HG03108 (cell line): ENCODE data around the gene UBP1.
"Not testable (repeated sequence)": the region's sequence is repeated elsewhere in the genome, so short reads cannot be mapped to it uniquely, and the experiment has no call there.

ENCODE experiments used
- ATAC-seq: cut with Tn5 transposase; IDR thresholded peaks from one replicate; pipeline ENCODE4 v1.9.1; 2021; ENCODE audit warnings: moderate library complexity; ENCODE audit not compliant: unreplicated experiment

The UBP1 gene

DNA sequence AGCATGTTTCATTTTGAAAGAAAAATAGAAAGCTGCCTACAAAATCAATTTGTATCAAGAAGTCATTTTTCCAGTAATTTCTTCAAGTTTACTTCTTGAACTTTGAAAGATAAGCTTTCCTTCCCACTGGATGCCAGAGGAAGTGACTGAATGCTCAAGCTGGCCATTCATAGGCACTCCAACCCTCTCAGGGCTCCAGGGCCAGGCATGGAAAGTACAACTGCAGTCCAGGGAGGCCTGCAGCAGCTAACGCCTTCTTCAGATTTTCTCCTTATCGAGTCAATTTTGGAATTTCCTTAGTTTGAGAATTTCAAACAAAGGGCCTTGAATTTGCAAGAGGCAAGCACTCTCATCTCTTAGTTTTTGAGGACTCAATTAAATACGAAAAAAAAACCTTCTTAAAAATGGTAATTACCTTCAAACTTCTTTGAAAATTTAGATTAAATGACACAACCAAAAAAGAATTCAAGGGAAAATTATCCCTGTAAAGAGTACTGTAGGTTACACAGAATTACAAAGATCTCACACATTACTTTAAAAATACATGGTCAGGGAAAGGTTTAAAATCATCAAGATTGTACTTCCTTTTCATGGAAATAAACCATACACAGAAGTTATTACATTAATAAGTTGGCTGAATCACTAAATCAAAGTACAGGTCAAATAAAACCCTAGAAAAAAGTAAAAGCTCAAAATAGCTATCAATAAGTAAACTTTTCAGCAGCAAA lies 2.5 kb downstream of the UBP1 start:
- ATAC-seq = no peak

- no peak for ATAC-seq
Observed at GRCh38 chr3:33433843-33434242, 6.4 kb downstream of the UBP1 start.

DNA sequence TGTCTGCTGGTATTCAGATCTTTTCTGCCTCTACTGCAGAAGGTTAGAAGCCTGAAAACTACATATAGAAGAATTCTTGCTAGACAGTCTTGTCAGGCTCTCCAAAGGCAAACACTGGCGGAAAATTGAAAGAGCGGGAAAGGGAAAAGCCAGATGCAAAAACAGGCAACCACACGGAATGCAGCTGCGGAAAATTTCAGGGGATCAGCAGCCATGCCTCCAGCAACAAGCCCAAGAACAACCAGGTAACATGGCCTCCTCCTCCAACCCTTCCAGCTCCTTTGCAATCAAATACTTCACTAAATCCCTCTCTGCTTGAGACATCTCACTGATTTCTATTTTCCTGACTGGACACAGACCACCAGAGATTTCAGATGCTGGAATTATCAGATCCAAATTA lies 9.6 kb downstream of the UBP1 start:
- no peak for ATAC-seq

DNA sequence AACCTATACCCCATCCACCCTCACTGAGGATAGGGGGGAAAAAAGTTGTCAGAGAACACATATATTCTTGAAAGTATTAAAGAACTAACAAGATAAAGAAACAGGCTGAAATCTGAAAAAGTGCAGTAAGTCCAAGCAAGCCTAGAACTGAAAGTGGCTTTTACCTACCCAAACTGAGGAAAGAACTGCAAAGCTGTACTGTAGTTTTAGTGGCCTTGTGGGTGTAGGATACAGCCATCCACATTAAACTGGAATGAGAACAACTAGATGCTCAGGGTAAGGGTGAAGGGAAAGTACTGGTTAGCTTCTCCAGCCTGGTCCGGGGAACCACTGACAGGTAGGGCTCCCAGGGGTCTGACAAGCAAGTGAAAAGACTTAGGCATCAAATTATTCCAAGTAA lies 10.1 kb downstream of the UBP1 start:
- no peak for ATAC-seq

GRCh38 chr3:33429306-33429705 lies 10.9 kb downstream of the UBP1 start:
- not testable (repeated sequence) for ATAC-seq

DNA sequence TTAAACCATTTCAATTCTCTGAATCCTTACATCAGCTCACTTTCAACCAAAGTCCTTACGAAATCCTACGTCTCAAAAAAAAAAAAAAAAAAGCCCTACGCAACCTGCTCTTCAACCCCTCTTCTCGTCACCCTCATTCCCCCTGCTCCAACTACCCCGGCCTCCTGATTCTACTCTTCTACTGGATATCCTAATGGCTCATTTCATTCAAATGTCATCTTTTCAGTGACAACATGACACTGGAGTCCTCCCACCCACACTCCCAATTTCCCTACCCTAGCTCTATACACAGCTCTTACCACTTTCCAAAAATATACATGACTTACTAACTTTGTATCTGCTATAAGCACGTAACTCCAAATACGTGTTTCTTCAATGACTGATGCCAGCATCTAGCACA lies 11.5 kb downstream of the UBP1 start:
- no peak for ATAC-seq

DNA sequence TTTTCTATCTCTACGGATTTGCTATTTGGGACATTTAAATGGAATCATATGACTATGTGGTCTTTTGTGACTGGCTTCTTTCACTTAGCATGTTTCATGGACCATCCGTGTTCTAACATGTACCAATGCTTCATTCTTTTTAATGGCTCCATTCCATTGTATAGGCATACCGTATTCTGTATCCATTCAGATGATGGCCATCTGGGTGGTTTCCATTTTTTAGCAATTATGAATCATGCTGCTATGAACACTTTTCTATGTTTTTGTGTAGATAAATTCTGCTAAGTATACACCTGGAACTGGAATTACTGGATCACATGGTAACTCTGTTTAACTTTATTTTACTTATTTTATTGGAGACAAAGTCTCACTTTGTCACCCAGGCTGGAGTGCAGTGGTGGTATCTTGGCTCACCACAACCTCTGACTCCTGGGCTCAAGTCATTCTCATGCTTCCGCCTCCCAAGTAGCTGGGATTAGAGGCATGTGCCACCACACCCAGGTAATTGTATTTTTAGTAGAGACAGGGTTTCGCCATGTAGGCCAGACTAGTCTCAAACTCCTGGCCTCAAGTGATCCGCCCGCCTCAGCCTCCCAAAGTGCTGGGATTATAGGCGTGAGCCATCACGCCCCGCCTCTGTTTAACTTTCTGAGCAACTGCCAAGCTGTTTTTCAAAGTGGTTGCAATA lies 13.4 kb downstream of the UBP1 start:
- no peak for ATAC-seq

DNA sequence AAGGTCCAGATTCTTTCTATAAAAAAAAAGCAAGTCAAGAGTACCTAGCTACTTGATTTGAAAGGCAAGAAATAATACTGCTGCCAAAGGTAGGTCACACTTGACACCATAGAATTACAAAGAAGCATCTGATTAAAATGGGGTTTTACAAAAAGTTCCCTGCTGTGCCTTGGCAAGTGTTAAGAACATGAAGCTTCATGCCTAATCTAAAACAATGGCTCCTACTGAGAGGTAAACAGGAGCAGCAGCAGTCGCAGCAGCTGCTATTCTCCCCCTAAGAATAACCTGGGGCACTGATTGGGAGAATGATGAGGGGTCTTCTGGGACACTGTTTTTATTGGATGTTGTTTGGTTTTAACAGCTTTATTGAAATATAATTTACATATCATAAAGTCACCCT lies 14.1 kb downstream of the UBP1 start:
- ATAC-seq = no peak

- no peak for ATAC-seq
Observed at GRCh38 chr3:33425453-33425852, 14.8 kb downstream of the UBP1 start.

DNA sequence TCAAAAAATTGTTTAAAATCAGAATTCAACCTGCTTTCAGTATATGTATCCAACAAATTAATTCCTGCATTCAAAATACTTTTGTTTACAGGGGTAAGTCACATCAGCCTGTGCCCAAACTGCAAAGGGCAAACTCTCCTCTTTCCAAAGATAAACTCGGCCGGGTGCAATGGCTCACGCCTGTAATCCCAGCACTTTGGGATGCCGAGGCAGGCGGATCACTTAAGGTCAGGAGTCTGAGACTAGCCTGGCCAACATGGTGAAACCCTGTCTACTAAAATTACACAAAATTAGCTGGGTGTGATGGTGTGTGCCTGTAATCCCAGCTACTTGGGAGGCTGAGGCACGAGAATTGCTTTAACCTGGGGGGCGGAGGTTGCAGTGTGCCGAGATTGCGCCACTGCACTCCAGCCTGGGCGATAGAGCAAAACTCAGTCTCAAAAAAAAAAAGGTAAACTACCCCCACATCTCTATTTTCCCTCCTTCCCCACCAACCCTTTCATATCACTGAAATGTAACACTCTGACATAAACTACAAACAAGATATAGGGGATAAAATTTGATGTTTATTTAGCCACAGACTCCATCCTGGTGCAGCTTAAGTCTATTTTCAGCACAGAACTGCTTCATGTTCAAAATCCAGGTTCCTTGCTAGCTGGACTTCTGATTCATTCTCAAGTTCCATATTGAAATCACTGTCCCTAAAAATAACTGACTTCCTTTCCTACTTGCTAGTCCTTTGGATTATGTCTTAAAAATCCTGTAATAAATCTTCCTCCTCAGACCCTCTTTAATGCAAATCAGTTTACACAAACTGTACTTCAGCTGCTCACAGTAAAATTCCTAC lies 15.4 kb downstream of the UBP1 start:
- no peak for ATAC-seq

GRCh38 chr3:33420966-33421365 lies 19.2 kb downstream of the UBP1 start:
- ATAC-seq = no peak

DNA sequence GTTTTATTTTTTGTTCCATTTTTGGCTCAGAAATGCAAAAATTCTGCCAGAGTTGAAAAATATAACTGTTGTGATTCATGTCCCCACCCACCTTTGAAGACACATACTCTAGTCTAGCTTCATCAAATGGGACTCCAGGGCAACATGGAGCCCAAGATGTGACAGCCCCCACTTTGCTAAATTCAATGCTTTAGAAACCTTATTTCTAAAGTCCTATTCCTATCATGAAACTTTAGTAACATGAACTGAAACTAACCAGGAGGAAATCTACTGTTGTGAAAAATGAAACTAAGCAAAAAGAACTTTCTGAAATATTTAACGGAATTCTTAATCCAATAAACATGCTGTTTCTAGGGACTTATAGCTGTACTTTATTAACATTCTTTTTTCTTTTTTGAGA lies 20.3 kb downstream of the UBP1 start:
- ATAC-seq = no peak

DNA sequence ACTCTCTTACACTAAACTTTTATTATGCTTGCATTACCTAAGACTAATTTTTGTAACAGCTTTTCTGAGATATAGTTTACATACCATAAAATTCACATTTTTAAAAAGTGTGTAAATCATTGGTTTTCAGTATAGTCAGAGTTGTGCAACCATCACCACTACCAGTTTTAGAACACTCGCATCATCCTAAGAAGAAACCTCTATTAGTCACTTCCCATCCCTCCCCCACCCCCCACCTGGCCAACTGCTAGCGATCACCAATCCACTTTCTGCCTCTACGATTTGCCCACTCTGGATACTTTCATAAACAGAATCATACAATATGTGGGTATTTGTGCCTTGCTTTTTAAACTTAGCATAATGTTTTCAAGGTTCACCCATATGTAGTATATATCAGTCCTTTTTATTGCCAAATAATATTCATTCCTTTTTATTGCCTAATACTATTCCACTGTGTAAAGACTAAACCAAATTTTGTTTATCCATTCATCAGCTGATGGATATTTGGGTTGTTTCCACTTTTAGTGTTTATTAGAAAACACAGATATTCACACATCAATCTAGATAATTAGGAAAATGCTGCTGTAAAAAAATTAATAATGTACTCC lies 23.0 kb downstream of the UBP1 start:
- ATAC-seq = no peak

GRCh38 chr3:33410816-33411215 lies 29.4 kb downstream of the UBP1 start:
- not testable (repeated sequence) for ATAC-seq

DNA sequence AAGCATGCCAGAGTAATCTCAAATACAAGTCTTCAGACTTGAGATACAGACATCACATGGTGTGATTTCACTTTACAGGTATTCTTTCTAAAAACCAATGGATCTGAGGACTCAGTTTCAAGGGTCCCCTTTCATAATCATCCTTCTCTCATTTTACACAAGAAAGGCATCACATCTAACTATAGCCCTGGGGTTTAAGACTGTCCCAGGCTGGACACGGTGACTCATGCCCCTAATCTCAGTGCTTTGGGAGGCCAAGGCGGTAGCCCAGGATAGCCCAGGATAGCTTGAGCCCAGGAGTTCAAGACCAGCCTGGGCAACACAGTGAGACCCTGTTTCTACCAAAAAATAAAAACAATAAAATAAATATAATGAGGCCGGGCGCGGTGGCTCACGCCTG lies 36.4 kb downstream of the UBP1 start:
- ATAC-seq = no peak

DNA sequence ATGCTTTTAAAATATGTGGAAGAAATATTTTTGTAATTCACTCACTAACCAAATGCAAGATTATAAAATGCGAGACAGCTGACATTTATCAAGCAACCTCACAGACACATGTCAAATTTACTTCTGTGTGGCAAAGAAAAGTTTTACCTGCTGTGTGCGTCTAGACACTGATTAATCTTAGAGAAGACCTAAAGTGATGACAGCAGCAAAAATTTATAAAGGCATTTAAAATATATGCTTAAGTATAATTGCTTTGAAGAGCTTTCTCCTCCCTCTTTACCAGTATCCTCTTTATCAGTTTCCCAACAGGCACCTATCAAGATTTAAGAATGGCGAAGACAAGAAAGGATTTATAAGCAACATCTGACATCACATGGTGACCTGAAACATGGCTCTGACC lies 37.3 kb downstream of the UBP1 start:
- no peak for ATAC-seq

- ATAC-seq = no peak
Observed at GRCh38 chr3:33401781-33402180, 38.4 kb downstream of the UBP1 start.

DNA sequence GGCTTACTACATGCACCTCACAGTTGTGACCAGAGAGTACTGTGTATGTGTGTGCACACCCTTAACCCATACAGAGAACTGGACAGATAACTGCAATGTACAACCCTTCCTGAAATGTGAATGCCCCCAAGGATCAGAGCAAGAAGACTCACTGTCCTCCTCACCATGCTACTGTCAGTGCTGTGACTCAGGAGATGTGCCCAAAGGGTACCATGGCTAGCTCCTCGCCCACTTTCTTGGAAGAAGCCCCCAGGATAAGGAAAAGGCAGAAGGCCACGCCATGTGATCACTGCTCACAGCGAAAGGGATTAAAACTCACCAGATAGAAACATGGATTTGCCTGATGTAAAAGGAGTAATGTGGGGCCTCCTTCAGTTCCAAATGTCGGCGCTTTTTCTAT lies 41.8 kb downstream of the UBP1 start:
- no peak for ATAC-seq

- ATAC-seq = no peak
Observed at GRCh38 chr3:33395900-33396299, 44.3 kb downstream of the UBP1 start.

DNA sequence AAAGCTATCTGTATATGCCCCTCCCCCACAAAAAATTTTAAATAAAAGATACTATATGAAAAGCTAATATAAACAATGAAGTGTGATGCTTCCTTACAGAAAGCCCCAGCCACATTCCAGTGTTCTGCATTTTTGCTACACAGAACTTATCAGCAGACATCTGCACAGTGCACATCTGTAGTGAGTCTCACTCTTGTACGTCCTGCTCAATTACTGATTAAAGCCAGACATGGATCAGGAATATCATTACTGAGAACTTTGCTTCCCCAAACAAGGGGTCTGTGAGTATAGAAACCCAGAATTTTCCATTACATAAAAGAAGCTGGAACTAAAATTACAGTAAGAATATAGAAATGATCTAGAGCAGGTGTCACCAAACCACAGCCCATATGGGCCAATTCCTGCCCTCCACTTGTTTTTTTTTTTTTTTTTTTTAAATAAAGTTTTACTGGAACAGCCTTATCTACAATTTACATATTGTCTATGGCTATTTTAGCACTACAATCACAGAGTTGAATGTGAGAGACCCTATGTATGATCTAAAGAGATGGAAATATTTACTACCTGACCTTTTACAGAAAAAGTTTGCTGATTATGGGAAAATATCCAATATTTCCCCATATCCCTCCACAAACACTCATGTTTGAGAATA lies 45.7 kb downstream of the UBP1 start:
- no peak for ATAC-seq

GRCh38 chr3:33392703-33393125 lies 47.5 kb downstream of the UBP1 start:
- no peak for ATAC-seq
